ENCODE data around the gene TMEM178B. TPM values are rescaled to one million over a fixed set of nuclear protein-coding genes. Genes with fewer than 3 reads are reported as not detected.

The TMEM178B gene
- total and polyA plus RNA-seq, 2 of the 13 experiments (the other 11 are each of a cell fraction or from before 2014, with no cell fraction given), result 0.01 to 0.02 TPM

DNA sequence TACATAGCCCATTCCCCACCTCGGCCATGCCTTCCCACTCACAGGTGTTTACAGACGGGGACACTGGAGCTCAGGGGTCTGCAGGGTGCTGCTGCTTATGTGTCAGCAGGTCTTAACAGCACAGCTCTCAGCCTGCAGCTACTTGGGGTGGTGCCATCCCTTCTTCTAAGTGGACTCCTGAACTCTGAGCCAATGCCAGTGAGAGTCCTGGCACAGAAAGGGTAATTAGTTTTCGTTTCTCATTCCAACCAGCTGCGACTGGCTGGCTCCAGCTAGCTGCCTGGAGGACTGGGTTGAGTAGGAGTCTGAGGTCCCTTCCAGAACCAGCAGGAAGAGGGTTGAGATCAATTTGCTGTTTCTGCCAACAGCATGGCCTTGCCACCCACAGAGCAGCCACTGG is 389.1 kb downstream of the TMEM178B start:
- DNase-seq (ENCODE audit: low spot score), result no peak
- no peak for FAIRE-seq
- Histone ChIP-seq H3K27me3 (ENCODE audit: control insufficient read depth in 1 of 2, insufficient read depth in 2 of 2, low read length in 2 of 2) (peaks cover 2 to 30% of the 10 kb centered on the region in 2 experiments; a peak in 4 of 5 replicates), H3K79me2 (ENCODE audit: insufficient read depth, low read length) (no peaks in the 10 kb centered on the region), H3K4me1 (ENCODE audit: insufficient read depth, low read length) (no peaks in the 10 kb centered on the region), H3K27ac (ENCODE audit: extremely low read length, insufficient read depth, low read length) (no peak overlapping the region), H4K20me1 (ENCODE audit: insufficient read depth, low read length) (no peaks in the 10 kb centered on the region), H2AFZ (ENCODE audit: low read length) (no peak overlapping the region), H3K36me3 (replicated peaks in 1 of 2; ENCODE audit: control insufficient read depth in 1 of 2, insufficient read depth in 2 of 2, low read length in 2 of 2) (no peaks in the 10 kb centered on the region), H3K4me3 (replicated peaks in 1 of 3; ENCODE audit: insufficient read depth in 1 of 3, low read depth in 2 of 3, low read length in 3 of 3) (no peak overlapping the region), H3K4me2 (ENCODE audit: low read depth, low read length) (no peak overlapping the region), H3K9ac (ENCODE audit: insufficient read depth, low read depth, low read length) (no peak overlapping the region), H3K9me3 (ENCODE audit: low read length) (no peaks in the 10 kb centered on the region)
- intact Hi-C loops (cut with micrococcal nuclease; ENCODE audit: unreplicated experiment) (no loop called here), in situ Hi-C loops (cut with HindIII; ENCODE audit: extremely low pct_ligation_motif_present, low pct_unique_long_range_greater_than_20kb) (no loop called here)
- ChIA-PET CTCF (ENCODE audit: low intra/inter-chr PET ratio, low total read pairs) (no interaction called here), POLR2A (no interaction called here)
- WGBS (ENCODE audit: low lambda C conversion rate), result 0% methylated on average over 2 of the region's 4 CpGs
- TF ChIP-seq ZFP90 (CRISPR knock-in tag; IDR thresholded peaks at IDR 0.05; ENCODE audit: borderline replicate concordance) (no peak), ATF7 (IDR thresholded peaks at IDR 0.05) (no peak), ATF7 (CRISPR knock-in tag; IDR thresholded peaks at IDR 0.05) (no peak), ZBTB20 (CRISPR knock-in tag; IDR thresholded peaks at IDR 0.05; ENCODE audit: borderline replicate concordance, low read depth) (no peak), GPN1 (CRISPR knock-in tag; IDR thresholded peaks at IDR 0.05; ENCODE audit: borderline replicate concordance) (no peak), ZNF34 (CRISPR knock-in tag; IDR thresholded peaks at IDR 0.05; ENCODE audit: borderline replicate concordance) (no peak), DMAP1 (CRISPR knock-in tag; IDR thresholded peaks at IDR 0.05) (no peak), JUND (CRISPR knock-in tag; IDR thresholded peaks at IDR 0.05) (no peak)
- TF ChIP-seq, protein P1, sequence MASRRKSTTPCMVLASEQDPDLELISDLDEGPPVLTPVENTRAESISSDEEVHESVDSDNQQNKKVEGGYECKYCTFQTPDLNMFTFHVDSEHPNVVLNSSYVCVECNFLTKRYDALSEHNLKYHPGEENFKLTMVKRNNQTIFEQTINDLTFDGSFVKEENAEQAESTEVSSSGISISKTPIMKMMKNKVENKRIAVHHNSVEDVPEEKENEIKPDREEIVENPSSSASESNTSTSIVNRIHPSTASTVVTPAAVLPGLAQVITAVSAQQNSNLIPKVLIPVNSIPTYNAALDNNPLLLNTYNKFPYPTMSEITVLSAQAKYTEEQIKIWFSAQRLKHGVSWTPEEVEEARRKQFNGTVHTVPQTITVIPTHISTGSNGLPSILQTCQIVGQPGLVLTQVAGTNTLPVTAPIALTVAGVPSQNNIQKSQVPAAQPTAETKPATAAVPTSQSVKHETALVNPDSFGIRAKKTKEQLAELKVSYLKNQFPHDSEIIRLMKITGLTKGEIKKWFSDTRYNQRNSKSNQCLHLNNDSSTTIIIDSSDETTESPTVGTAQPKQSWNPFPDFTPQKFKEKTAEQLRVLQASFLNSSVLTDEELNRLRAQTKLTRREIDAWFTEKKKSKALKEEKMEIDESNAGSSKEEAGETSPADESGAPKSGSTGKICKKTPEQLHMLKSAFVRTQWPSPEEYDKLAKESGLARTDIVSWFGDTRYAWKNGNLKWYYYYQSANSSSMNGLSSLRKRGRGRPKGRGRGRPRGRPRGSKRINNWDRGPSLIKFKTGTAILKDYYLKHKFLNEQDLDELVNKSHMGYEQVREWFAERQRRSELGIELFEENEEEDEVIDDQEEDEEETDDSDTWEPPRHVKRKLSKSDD (CRISPR knock-in tag; IDR thresholded peaks at IDR 0.05; ENCODE audit: low read depth), result no peak
- no TSS peak for BruUV-seq (replicated peaks)
- no peak for ATAC-seq

Measured in HepG2 (cell line).